GM21526 (cell line): ENCODE data around the gene MYL6.
A peak's percentile ranks its signal among the peaks of the same experiment; 100 is the strongest.
"Not testable (repeated sequence)": the region's sequence is repeated elsewhere in the genome, so short reads cannot be mapped to it uniquely, and the experiment has no call there.

ENCODE experiments used
- ATAC-seq: cut with Tn5 transposase; IDR thresholded peaks from one replicate; pipeline ENCODE4 v1.9.1; 2021; ENCODE audit warnings: moderate library complexity; ENCODE audit not compliant: unreplicated experiment, low FRiP score

Gene MYL6

GRCh38 chr12:56158029-56158925, at the start of gene MYL6:
Gene MYL6, plus strand, starts transcription at chr12:56158359. Its CDS starts 43 bp downstream, at chr12:56158402.
- ATAC-seq: peak; percentile 63

DNA sequence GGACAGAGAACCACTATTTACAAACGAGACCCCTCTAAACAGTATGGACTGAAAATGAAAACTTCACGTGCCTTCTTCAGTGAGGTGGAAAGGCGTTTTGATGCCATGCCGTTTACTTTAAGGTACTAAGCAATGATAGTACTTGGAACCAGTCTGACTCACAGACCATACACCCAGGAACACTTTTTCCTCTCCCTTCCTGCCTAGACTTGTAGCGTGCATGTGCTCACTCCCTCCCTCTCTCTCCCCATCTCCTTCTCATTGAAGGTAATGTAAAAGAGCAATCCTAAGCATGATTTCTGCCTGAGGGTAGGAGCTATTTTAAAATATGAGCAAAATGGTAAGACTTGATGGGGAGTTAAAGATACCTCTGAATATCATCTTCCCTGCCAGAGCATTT, 47.6 kb upstream of the MYL6 start:
- no peak for ATAC-seq

DNA sequence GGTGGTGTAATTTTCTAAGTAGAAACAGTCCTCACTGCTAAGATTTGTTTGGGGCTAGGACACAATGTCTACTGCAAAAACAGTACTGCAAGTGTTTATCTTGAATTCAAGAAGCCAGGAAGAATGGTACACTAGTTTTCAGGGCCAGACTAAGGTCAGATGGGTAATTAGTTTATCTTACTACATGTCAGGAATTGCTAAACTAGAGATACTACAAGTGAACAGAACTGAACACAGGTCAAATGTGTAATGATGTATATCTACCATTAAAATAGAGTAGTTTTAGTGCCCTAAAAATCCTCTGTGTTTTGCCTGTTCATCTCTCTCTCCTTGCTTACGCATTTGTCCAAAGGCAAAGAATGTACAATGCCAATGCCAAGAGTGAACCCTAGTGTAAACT, 44.1 kb upstream of the MYL6 start:
- ATAC-seq: no peak

- ATAC-seq: no peak
These were observed 42.8 kb upstream of the MYL6 start for GRCh38 chr12:56115329-56115728.

DNA sequence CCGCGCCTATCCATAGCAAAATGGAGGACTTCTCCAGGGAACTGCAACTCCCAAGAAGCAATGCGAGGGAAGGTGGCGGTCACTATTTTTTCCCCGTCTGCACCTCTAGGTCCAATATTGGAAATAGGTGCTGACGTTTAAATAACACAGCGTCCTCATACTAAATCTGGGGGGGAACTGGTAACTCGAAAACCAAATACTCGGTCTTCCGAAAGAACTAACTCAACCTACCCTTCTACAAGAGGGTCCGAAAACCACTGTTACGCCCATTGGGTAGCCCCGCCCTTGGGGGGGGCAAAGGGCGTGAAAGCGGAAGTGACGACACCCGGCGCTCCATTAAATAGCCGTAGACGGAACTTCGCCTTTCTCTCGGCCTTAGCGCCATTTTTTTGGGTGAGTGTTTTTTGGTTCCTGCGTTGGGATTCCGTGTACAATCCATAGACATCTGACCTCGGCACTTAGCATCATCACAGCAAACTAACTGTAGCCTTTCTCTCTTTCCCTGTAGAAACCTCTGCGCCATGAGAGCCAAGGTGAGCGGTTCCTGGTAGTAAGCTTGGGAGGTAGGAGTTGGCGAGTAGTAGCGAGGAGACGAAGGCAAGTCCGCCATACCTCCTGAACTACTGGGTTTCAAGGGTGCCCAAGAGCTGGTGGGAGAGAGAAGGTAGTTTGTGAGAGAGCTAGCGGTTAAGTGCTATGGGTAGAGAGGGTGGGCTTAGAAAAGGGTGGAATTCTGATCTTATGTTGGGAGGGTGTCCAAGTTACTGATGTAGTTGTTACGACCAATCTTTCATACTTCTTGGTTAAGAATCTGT, 41.7 kb upstream of the MYL6 start, which contains the start of gene RPL41:
Gene RPL41, plus strand, starts transcription at position 367 of the 815 bp plus-strand sequence.
- peak; percentile 34 for ATAC-seq

DNA sequence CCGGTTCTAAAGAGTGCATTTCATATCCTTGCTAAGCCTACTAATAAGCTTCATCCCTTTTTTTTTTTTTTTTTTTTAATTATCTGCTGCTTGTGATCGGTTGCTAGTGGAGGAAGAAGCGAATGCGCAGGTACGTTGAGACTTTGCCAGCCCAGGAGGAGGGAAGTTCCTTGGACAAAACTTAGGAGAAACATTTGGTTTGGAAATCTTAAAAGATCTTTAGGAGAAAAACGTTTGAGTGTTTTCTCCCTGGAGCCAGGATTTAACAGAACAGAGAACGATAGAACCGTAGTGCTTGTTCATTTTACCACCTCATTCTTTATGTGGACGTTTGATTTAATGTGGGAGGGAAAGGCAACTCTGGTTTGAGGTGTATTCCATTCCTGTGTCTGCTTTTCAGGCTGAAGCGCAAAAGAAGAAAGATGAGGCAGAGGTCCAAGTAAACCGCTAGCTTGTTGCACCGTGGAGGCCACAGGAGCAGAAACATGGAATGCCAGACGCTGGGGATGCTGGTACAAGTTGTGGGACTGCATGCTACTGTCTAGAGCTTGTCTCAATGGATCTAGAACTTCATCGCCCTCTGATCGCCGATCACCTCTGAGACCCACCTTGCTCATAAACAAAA, 41.0 kb upstream of the MYL6 start:
- ATAC-seq: not testable (repeated sequence)

GRCh38 chr12:56117778-56118687, 40.1 kb upstream of the MYL6 start, which contains the start of gene ZC3H10:
Gene ZC3H10, plus strand, starts transcription at chr12:56118266. Its CDS starts 2,297 bp downstream, at chr12:56120563.
- peak; percentile 73 for ATAC-seq

- peak; percentile 5 for ATAC-seq
These were observed 39.3 kb upstream of the MYL6 start for GRCh38 chr12:56118688-56119357.

DNA sequence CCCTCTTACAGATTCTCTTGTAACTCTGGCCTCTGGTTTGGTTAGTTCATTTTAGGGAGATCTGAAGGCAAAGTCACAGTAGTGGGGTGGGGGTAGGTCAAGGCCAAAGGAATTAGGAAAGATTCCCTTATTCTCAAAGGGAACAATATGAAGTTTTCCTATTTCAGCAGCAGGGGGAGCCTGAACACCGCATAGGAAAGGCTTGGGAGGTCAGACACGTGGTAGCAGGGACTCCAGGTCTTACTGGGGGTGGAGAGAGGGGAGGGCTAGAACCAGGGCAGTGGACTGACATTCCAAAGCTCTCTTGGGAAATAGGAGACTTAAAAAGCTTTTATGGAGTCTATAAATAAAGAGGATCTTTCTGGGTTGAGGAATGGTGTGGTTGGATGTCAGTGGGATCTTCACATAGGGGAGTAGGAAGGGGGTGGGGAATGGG, 38.8 kb upstream of the MYL6 start:
- ATAC-seq: no peak

GRCh38 chr12:56120158-56120846, 37.9 kb upstream of the MYL6 start:
- no peak for ATAC-seq

GRCh38 chr12:56121204-56121870, 36.8 kb upstream of the MYL6 start:
- ATAC-seq: no peak

GRCh38 chr12:56122637-56123036, 35.5 kb upstream of the MYL6 start:
- ATAC-seq: no peak

GRCh38 chr12:56124133-56124532, 34.0 kb upstream of the MYL6 start:
- ATAC-seq: no peak

DNA sequence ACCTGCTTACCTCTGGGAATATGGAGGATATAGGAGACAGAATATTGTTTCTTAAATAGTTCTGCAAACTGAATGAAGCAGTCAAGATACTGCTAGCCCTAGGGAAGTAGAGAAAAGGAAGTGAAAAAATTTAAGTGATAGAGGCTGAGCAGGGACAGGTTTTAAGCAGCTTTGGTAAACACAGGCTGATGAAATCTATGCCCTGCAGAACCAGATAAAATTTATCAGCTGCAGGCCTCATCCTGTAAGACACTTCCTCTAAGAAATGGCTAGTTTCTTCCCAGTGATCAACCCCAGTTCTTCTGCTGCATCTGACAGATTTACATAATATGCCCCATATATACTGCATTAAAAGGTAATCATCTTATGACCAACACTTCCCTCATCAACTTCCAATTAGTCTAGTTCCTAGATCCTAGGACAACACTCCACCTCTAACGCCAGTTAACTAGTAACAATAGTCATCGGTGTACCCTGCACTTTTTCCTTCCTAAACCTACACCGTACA, 31.4 kb upstream of the MYL6 start:
- no peak for ATAC-seq

- ATAC-seq: no peak
These were observed 30.7 kb upstream of the MYL6 start for GRCh38 chr12:56127485-56127887.

DNA sequence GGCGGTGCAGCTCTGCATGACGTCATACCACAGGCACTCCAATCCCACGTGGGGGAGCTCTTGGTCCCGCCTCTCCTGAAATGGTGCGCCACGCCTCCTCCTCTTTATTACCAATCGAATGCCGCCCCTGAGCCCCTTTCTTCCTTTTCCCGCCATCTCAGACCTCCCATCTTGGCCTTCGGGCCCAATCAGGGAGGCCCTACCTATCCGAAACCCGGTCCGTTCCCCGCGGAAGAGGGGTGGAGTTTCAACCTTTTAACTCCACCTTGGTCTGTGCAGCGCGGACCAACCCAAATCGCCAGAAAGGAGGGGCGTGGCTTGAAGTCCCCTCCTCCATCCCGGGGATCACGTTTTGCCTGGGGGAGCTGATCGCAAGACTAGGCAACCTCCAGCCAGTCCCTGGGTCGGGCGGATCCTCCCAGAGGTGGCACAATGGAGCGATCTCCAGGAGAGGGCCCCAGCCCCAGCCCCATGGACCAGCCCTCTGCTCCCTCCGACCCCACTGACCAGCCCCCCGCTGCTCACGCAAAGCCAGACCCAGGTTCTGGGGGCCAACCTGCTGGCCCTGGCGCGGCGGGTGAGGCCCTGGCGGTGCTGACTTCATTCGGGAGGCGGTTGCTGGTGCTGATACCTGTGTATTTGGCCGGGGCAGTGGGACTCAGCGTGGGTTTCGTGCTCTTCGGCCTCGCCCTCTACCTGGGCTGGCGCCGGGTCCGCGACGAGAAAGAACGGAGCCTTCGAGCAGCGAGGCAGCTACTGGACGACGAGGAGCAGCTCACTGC, 30.1 kb upstream of the MYL6 start, which contains the start of gene ESYT1:
Gene ESYT1, plus strand, starts transcription at position 380 of the 782 bp plus-strand sequence. Its CDS starts 53 bp downstream, at position 433.
- peak; percentile 82 for ATAC-seq

DNA sequence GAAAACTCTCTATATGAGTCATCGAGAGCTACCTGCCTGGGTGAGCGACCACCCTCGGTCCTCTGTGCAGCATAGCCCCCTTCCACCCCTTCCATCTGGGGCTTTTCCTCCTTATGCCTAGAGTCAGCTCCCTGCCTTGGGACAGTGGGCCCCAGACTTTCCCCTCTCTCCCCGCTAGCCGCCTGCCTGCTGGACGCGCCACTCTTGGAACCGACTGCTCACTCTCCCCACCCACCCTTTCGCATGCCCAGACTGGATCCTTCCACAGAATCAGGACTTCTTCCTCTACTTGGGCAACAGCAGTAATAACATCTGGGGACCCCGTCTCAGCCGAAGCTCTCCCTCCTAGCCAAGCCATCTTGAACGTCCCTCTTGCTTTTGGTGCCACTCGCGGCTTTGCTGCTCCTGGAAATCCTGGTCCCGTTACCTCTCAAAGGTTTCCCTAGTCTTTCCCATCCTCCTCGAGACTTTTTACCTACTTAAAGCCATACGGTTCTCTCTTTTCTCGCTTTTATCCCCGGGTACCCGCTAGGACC, 29.4 kb upstream of the MYL6 start:
- no peak for ATAC-seq
